Measurements from ENCODE around the gene MKRN2. TPM values are rescaled to one million over a fixed set of nuclear protein-coding genes. Genes with fewer than 3 reads are reported as not detected.

The MKRN2 gene
- total and polyA plus RNA-seq, 2 of the 8 experiments (the other 6 are each of a cell fraction or from before 2014, with no cell fraction given), result 15.3 to 17.6 TPM

GRCh38 chr3:12588039-12589009 lies 31.4 kb downstream of the MKRN2 start (continued):
- no peak for TF ChIP-seq TAF7 (optimal IDR thresholded peaks at IDR 0.05; ENCODE audit: borderline replicate concordance, low read depth, low read length)
- TF ChIP-seq SP4 (IDR thresholded peaks at IDR 0.05; ENCODE audit: low read length), result no peak
- TF ChIP-seq EZH2 (IDR thresholded peaks at IDR 0.05; ENCODE audit: low read depth, low read length, severe bottlenecking), result no peak
